Medulla oblongata (tissue), 1 donor: ENCODE data around the gene OLFM3.

Experiments used
- DNase-seq: peaks from one replicate; pipeline ENCODE4 v3.0.0-alpha.2; 2015; ENCODE audit errors: extremely low spot score

Gene OLFM3

GRCh38 chr1:101943237-101943636 lies 53.5 kb downstream of the OLFM3 start:
- DNase-seq: no peak

- DNase-seq: no peak
Observed at GRCh38 chr1:101942516-101943193, 54.1 kb downstream of the OLFM3 start.

GRCh38 chr1:101938681-101939080 lies 58.0 kb downstream of the OLFM3 start:
- DNase-seq: no peak

- no peak for DNase-seq
Observed at GRCh38 chr1:101929343-101929742, 67.4 kb downstream of the OLFM3 start.

GRCh38 chr1:101928829-101929228 lies 67.9 kb downstream of the OLFM3 start:
- DNase-seq: no peak

GRCh38 chr1:101924700-101925099 lies 72.0 kb downstream of the OLFM3 start:
- no peak for DNase-seq

- DNase-seq: no peak
Observed at GRCh38 chr1:101920577-101920976, 76.1 kb downstream of the OLFM3 start.

GRCh38 chr1:101918277-101918676 lies 78.4 kb downstream of the OLFM3 start:
- no peak for DNase-seq

- DNase-seq: no peak
Observed at GRCh38 chr1:101915597-101915996, 81.1 kb downstream of the OLFM3 start.

GRCh38 chr1:101914473-101915242 lies 82.1 kb downstream of the OLFM3 start:
- DNase-seq: no peak

GRCh38 chr1:101911894-101912293 lies 84.8 kb downstream of the OLFM3 start:
- DNase-seq: no peak

GRCh38 chr1:101908980-101909379 lies 87.7 kb downstream of the OLFM3 start:
- DNase-seq: no peak

- DNase-seq: no peak
Observed at GRCh38 chr1:101907264-101907663, 89.5 kb downstream of the OLFM3 start.

GRCh38 chr1:101905283-101905835 lies 91.4 kb downstream of the OLFM3 start:
- DNase-seq: no peak

GRCh38 chr1:101902199-101902598 lies 94.5 kb downstream of the OLFM3 start:
- DNase-seq: no peak

- no peak for DNase-seq
Observed at GRCh38 chr1:101898137-101898536, 98.6 kb downstream of the OLFM3 start.

GRCh38 chr1:101884621-101885020 lies 112.1 kb downstream of the OLFM3 start:
- no peak for DNase-seq

- no peak for DNase-seq
Observed at GRCh38 chr1:101875891-101876290, 120.8 kb downstream of the OLFM3 start.

- no peak for DNase-seq
Observed at GRCh38 chr1:101873672-101874071, 123.1 kb downstream of the OLFM3 start.

- no peak for DNase-seq
Observed at GRCh38 chr1:101859941-101860340, 136.8 kb downstream of the OLFM3 start.

- no peak for DNase-seq
Observed at GRCh38 chr1:101854271-101854670, 142.5 kb downstream of the OLFM3 start.

GRCh38 chr1:101852936-101853335 lies 143.8 kb downstream of the OLFM3 start:
- DNase-seq: no peak

- DNase-seq: no peak
Observed at GRCh38 chr1:101849356-101849755, 147.4 kb downstream of the OLFM3 start.
